ENCODE results near the gene DCAF11.

- no peak for TF ChIP-seq POLR2A (IDR thresholded peaks at IDR 0.05; ENCODE audit: low read length)
- no peak for TF ChIP-seq GATA1 (IDR thresholded peaks at IDR 0.05; ENCODE audit: low read depth, low read length)
Observed at GRCh38 chr14:24098229-24098926, 16.2 kb upstream of the DCAF11 start.

Data from erythroblast (primary cell).